BLaER1 (cell line): Measurements from ENCODE around the gene SALL2.

ENCODE experiments used
- H3K27ac ChIP-seq: shearing (Covaris generic); formaldehyde crosslinking; 2 replicates; pipeline ENCODE4 v1.8.1; 2022
- H3K27me3 ChIP-seq: shearing (Covaris generic); formaldehyde crosslinking; 2 replicates; pipeline ENCODE4 v1.8.1; 2022
- H3K36me3 ChIP-seq: shearing (Covaris generic); formaldehyde crosslinking; 2 replicates; pipeline ENCODE4 v1.8.1; 2022
- H3K4me1 ChIP-seq: shearing (Covaris generic); formaldehyde crosslinking; 2 replicates; pipeline ENCODE4 v1.8.1; 2022
- H3K4me2 ChIP-seq: shearing (Covaris generic); formaldehyde crosslinking; 2 replicates; pipeline ENCODE4 v1.8.1; 2022
- H3K4me3 ChIP-seq: shearing (Covaris generic); formaldehyde crosslinking; 2 replicates; pipeline ENCODE4 v1.8.1; 2022
- H3K9ac ChIP-seq: shearing (Covaris generic); formaldehyde crosslinking; 2 replicates; pipeline ENCODE4 v1.8.1; 2022
- H3K9me3 ChIP-seq: shearing (Covaris generic); formaldehyde crosslinking; 2 replicates; pipeline ENCODE4 v1.8.1; 2022
- H4K20me1 ChIP-seq: shearing (Covaris generic); formaldehyde crosslinking; 2 replicates; pipeline ENCODE4 v1.8.1; 2022
- Cebpa-rat ChIP-seq: shearing (Covaris generic); IDR thresholded peaks from 2 replicates; pipeline ENCODE4 v1.8.1; 2022

SALL2 gene

DNA sequence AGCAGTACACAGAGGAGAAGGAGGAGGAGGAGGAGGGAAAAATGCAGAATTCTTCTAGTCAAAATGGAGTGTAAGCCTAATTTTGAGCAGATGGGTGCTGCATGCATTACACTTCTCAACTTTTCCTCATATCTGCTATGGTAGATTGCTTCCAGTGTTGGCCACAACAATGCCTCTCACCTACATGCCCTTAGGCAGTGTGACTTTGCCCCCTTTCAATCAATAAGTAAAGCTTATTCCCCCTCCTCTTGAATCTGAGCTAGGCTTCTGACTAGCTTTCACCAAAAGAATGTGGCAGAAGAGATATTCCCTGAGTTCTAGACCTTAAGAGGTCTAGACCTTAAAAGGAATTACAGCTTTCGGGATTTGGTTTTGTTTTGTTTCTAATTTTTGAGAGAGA lies 11.8 kb downstream of the SALL2 start:
- H3K4me3 ChIP-seq = no peak overlapping the region
- no peaks in the 10 kb centered on the region for H4K20me1 ChIP-seq
- no peak overlapping the region for H3K4me2 ChIP-seq
- peaks cover 1% of the 10 kb centered on the region; the same call in 1 of the 2 replicates for H3K36me3 ChIP-seq
- no peak overlapping the region for H3K27ac ChIP-seq
- peaks cover 13% of the 10 kb centered on the region for H3K4me1 ChIP-seq
- H3K27me3 ChIP-seq = no peaks in the 10 kb centered on the region
- no peaks in the 10 kb centered on the region for H3K9me3 ChIP-seq
- no peak for TF ChIP-seq Cebpa-rat
- no peak overlapping the region for H3K9ac ChIP-seq

DNA sequence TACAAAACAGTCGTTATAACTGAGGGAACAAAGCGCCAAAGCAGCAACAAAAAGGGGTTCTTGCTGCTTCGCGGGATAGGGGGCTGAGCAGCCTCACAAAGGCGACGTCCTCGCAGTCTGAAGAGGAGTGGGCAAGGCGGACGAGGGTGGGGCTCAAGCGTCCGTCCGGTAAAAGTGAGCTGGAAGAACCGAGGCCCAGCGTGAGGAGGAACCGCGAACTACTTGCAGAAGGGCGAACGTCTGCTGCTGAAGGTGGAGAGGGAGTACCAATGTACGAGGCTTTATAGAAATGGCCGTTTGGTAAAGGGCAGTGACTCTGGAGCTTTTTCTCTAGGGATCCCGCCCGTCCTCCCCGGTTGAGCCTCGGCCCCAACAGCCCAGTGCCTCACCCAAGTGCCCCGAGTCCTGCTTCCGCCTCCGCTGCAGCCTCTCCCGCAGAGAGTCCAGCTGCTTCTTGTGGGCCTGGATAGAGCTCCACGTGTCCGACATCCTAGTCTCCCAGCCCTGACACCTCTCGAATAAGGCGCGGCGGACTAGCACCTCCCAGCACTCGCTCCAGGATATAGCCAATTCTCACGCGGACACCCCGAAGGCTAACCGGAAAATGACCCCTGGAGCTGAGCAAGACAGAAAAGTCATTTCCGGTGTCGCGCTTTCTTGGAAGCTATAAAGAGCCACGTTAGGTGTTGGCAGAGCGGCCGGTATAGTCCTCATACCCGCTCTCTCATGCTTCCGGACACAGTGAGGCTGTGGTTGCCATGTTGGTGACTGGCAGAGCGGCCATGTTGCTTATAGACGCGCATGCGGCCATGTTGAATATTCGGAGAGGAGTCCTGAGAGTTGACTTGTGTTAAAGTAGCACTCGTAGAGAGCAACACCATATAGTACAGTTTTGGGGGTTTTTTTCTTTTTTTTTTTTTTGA lies 15.2 kb downstream of the SALL2 start, which contains the start of gene METTL3:
TSS of gene METTL3 (minus strand) at position 606 of the 923 bp plus-strand sequence. CDS start at position 489, 117 bp downstream.
- peak within 1 kb of the TSS; percentile 88 for H3K27ac ChIP-seq
- peak within 1 kb of the TSS; percentile 83 for H3K4me2 ChIP-seq
- peaks cover 19% of the 10 kb centered on the region for H3K4me1 ChIP-seq
- H3K4me3 ChIP-seq = peak within 1 kb of the TSS; percentile 85
- H3K27me3 ChIP-seq = no peaks in the 10 kb centered on the region
- no peaks in the 10 kb centered on the region for H3K9me3 ChIP-seq
- TF ChIP-seq Cebpa-rat = no peak
- H3K36me3 ChIP-seq = peaks cover 35% of the 10 kb centered on the region
- H3K9ac ChIP-seq = peak within 1 kb of the TSS; percentile 92
- peaks cover 11% of the 10 kb centered on the region; the same call in 1 of the 2 replicates for H4K20me1 ChIP-seq

DNA sequence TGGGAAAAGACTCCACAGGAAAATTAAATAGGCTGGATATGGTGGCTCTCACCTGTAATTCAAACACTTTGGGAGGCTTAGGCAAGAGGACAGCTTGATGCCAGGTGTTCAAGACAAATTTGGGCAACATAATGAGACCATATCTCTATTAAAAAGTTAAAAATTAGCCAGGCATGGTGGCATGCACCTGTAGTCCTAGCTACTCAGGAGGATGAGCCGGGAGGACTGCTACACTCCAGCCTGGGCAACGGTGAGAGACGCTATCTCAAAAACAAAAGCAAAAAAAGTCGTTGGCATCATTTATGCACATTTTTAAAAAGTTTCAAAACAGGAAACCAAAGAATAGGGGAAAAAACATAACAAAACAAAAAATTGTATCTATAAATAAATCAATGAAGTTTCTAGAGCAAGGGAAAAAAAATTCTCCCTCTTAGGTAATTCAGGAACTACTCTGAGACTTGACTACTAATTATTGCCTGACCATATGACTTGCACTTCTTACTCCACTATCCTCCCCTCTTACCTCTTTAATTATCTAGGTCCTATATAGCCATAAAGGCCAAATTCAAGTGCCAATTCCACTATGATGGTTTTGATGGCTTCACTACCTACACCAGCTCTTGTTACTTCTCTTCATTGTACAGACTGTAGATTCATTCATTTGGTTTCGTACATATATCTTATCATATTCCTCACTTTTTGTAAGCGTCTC lies 16.6 kb downstream of the SALL2 start:
- Histone ChIP-seq H3K4me1 (peaks cover 23% of the 10 kb centered on the region), H3K27ac (no peak overlapping the region), H3K4me3 (peak overlapping the region; percentile 85), H4K20me1 (peaks cover 25% of the 10 kb centered on the region; the same call in 1 of the 2 replicates), H3K9ac (peak overlapping the region; percentile 92), H3K36me3 (peaks cover 40% of the 10 kb centered on the region), H3K9me3 (no peaks in the 10 kb centered on the region), H3K4me2 (peak overlapping the region; percentile 83), H3K27me3 (no peaks in the 10 kb centered on the region)
- no peak for TF ChIP-seq Cebpa-rat

DNA sequence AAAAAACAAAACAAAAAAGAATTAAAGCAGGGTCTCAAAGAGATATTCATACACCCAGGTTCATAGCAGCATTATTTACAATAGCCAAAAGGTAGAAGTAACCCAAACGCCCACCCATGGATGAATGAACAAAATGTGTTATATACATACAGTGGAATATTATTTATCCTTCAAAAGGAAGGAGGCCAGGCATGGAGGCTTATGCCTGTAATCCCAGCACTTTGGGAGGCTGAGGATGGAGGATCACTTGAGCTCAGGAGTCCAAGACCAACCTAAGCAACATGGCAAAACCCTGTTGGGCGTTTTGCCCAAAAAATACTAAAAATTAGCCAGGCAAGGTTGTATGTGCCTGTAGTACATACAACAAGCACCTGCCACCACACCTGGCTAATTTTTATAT lies 19.6 kb downstream of the SALL2 start:
- no peak for TF ChIP-seq Cebpa-rat
- H3K4me1 ChIP-seq = peaks cover 21% of the 10 kb centered on the region
- H3K27ac ChIP-seq = no peak overlapping the region
- H3K9me3 ChIP-seq = no peaks in the 10 kb centered on the region
- H3K27me3 ChIP-seq = no peaks in the 10 kb centered on the region
- H4K20me1 ChIP-seq = peaks cover 40% of the 10 kb centered on the region; the same call in 1 of the 2 replicates
- no peak overlapping the region for H3K4me2 ChIP-seq
- H3K9ac ChIP-seq = no peak overlapping the region
- no peak overlapping the region for H3K4me3 ChIP-seq
- H3K36me3 ChIP-seq = peaks cover 68% of the 10 kb centered on the region

DNA sequence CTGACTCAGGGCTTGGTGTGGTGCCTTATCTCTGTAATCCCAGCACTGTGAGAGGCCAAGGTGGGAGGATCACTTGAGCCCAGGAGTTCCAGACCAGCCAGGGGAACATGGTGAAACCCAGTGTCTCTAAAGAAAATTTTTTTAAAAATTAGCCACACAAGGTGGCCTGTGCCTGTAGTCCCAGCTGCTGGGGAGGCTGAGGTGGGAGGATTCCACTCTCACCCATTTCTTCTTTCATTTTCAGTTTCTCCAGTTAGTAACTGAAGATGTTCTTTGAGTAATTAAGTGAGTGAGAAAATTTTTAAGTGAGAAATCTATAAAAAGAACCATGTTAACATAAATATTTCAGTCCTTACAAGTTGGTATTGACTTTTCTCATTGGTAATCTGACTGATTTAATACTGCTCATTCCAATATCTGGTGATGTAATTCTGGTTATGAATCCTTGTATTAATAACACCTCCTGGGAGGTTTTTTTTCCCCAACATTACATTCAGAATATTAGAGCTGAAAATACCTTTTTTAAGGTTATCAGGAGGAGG lies 21.1 kb downstream of the SALL2 start:
- peaks cover 83% of the 10 kb centered on the region for H3K36me3 ChIP-seq
- no peaks in the 10 kb centered on the region for H3K9me3 ChIP-seq
- no peak overlapping the region for H3K9ac ChIP-seq
- no peak overlapping the region for H3K4me2 ChIP-seq
- no peak overlapping the region for H3K4me3 ChIP-seq
- no peak for TF ChIP-seq Cebpa-rat
- H3K4me1 ChIP-seq = peaks cover 17% of the 10 kb centered on the region
- no peaks in the 10 kb centered on the region for H3K27me3 ChIP-seq
- H3K27ac ChIP-seq = no peak overlapping the region
- H4K20me1 ChIP-seq = peaks cover 50% of the 10 kb centered on the region; the same call in 1 of the 2 replicates

DNA sequence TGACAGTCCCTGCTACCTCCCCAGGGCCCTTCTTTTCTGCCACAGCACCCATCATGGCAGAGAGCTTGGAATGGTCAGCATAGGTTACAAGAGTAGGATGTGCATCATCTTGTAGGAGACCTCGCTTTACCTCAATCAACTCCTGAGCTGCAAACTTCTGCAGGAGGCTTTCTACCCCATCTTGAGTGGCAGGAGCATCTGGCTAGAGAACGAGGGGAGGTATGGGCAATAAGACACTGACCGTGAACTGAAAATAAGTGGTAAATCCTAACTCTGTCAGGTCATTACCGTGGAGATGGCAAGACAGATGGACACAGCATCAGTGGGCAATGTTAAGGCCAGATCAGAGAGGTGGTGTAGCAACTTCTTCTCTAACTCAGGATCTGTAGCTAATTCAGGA lies 22.8 kb downstream of the SALL2 start:
- H3K27ac ChIP-seq = no peak overlapping the region
- H3K4me3 ChIP-seq = no peak overlapping the region
- H3K4me1 ChIP-seq = 0 out of 2 replicates have a peak, but pooled peaks cover 5% of the 10 kb centered on the region
- no peaks in the 10 kb centered on the region for H3K27me3 ChIP-seq
- H3K4me2 ChIP-seq = no peak overlapping the region
- H3K36me3 ChIP-seq = peaks cover 89% of the 10 kb centered on the region
- no peak for TF ChIP-seq Cebpa-rat
- H3K9me3 ChIP-seq = no peaks in the 10 kb centered on the region
- peaks cover 52% of the 10 kb centered on the region; the same call in 1 of the 2 replicates for H4K20me1 ChIP-seq
- H3K9ac ChIP-seq = no peak overlapping the region

DNA sequence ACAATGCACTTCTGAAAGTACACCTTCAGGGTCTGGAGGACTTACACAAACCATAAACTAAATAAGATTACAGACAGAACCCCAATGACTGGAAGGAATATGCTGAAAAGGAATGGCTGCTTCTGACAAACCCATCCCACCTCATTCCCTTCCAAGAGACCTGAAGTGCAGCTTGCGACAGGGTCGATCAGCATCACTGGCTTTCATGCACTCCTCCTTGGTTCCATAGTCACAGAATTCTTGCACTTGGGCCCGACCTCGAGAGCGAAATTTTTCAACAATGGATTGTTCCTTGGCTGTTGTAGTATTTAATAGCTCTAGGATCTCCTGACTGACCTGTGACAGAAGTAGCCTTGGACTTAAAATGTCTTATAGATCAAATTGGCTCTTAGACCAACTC lies 24.6 kb downstream of the SALL2 start:
- TF ChIP-seq Cebpa-rat = no peak
- Histone ChIP-seq H4K20me1 (peaks cover 46% of the 10 kb centered on the region; the same call in 1 of the 2 replicates), H3K27me3 (no peaks in the 10 kb centered on the region), H3K4me3 (no peak overlapping the region), H3K9ac (no peak overlapping the region), H3K4me1 (0 out of 2 replicates have a peak, but pooled peaks cover 5% of the 10 kb centered on the region), H3K9me3 (no peaks in the 10 kb centered on the region), H3K36me3 (peaks cover 89% of the 10 kb centered on the region), H3K4me2 (no peak overlapping the region), H3K27ac (no peak overlapping the region)

DNA sequence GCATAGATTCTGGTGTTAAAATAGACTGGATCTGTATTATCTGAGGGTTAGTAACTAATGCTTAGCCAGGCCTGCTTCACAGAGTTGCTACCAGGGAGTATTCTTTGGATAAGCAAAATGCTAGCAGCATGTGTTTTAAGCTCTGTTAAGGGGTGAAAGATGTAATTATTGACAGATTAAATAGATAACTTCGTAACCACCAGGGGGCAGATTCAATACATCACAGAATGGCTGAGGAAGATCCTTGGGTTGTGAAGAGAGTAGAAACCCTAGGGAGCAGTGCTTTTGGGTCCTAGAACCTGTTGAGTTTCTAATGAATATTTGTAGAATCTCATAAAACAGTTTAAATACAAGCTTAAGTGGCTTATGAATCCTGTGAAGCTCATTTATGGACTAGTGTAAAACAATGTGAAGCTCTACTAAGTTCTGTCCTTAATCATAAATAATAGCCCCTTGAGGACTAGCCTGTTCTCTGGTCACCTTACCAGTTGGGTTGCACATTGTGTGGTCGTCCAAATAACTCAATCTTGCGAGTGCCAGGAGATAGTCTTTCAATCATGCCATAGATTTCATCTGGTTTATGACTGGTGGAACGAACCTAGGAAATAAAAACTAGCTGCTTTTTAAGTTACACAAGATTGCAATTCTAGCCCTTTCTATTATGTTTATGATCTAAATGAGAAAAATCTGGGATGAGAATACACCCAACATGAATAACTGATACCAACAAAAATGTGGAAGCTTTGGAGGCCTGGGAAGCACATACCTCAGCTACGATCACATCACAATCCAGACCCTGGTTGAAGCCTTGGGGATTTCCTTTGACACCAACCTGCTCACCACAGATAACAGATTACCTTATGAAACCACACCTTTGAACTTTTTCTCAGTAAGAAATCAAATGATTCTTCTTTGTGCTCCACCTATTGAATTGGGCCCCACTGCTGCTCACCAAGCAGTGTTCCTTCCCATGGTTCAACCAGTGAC lies 27.3 kb downstream of the SALL2 start:
- no peak for TF ChIP-seq Cebpa-rat
- H3K4me1 ChIP-seq = no peaks in the 10 kb centered on the region
- no peak overlapping the region for H3K4me3 ChIP-seq
- peaks cover 19% of the 10 kb centered on the region; the same call in 1 of the 2 replicates for H4K20me1 ChIP-seq
- no peak overlapping the region for H3K27ac ChIP-seq
- no peak overlapping the region for H3K4me2 ChIP-seq
- H3K9me3 ChIP-seq = no peaks in the 10 kb centered on the region
- no peaks in the 10 kb centered on the region for H3K27me3 ChIP-seq
- H3K36me3 ChIP-seq = peaks cover 100% of the 10 kb centered on the region
- no peak overlapping the region for H3K9ac ChIP-seq
